H9 (cell line): ENCODE data around the gene MBOAT2. TPM values are rescaled to one million over a fixed set of nuclear protein-coding genes. Genes with fewer than 3 reads are reported as not detected.
A peak's percentile ranks its signal among the peaks of the same experiment; 100 is the strongest.

Experiments
- DNase-seq: peaks from one replicate; pipeline ENCODE4 v3.0.0-alpha.2; 2017
- H2AFZ ChIP-seq: one replicate; pipeline ENCODE4 v1.6.1; 2013; ENCODE audit warnings: mild to moderate bottlenecking, low read length, control low read depth, moderate library complexity
- H2AK5ac ChIP-seq: 2 replicates; pipeline ENCODE4 v1.6.1; 2013; ENCODE audit warnings: low read length, control low read depth, mixed read lengths; ENCODE audit not compliant: insufficient read length
- H2BK120ac ChIP-seq: one replicate; pipeline ENCODE4 v1.6.1; 2013; ENCODE audit warnings: low read depth, mild to moderate bottlenecking, low read length, control low read depth, inconsistent platforms; ENCODE audit not compliant: poor library complexity, severe bottlenecking
- H2BK12ac ChIP-seq: 2 replicates; pipeline ENCODE4 v1.6.1; 2013; ENCODE audit warnings: low read length, control low read depth, mixed read lengths, low read depth; ENCODE audit not compliant: insufficient read length
- H2BK15ac ChIP-seq: 2 replicates; pipeline ENCODE4 v1.6.1; 2013; ENCODE audit warnings: low read depth, low read length, control low read depth
- H2BK20ac ChIP-seq: one replicate; pipeline ENCODE4 v1.6.1; 2013; ENCODE audit warnings: low read depth, mild to moderate bottlenecking, low read length, control low read depth, inconsistent platforms; ENCODE audit not compliant: poor library complexity, severe bottlenecking
- H2BK5ac ChIP-seq: 2 replicates; pipeline ENCODE4 v1.6.1; 2013; ENCODE audit warnings: low read length, control low read depth, mixed read lengths; ENCODE audit not compliant: insufficient read length
- H3K14ac ChIP-seq: 2 replicates; pipeline ENCODE4 v1.6.1; 2013; ENCODE audit warnings: low read length, control low read depth; ENCODE audit not compliant: insufficient read depth
- H3K18ac ChIP-seq: 2 replicates; pipeline ENCODE4 v1.6.1; 2013; ENCODE audit warnings: low read depth, mild to moderate bottlenecking, mixed read lengths, low read length, control low read depth; ENCODE audit not compliant: insufficient read length
- H3K23ac ChIP-seq: 2 replicates; pipeline ENCODE4 v1.6.1; 2013; ENCODE audit warnings: low read length, control low read depth, mixed read lengths, low read depth; ENCODE audit not compliant: insufficient read length
- H3K23me2 ChIP-seq: 2 replicates; pipeline ENCODE4 v1.6.1; 2013; ENCODE audit warnings: low read depth, mild to moderate bottlenecking, mixed read lengths, low read length, control low read depth; ENCODE audit not compliant: insufficient read length, poor library complexity, severe bottlenecking
- H3K27ac ChIP-seq: 2 replicates; pipeline ENCODE4 v1.5.1; 2013; ENCODE audit warnings: low read length, control low read depth, mixed read lengths, low read depth; ENCODE audit not compliant: insufficient read length
- H3K27me3 ChIP-seq: 2 replicates; pipeline ENCODE4 v1.6.1; 2013; ENCODE audit warnings: low read length, control low read depth, inconsistent platforms; ENCODE audit not compliant: insufficient read depth
- H3K4ac ChIP-seq: 2 replicates; pipeline ENCODE4 v1.6.1; 2013; ENCODE audit warnings: low read depth, mild to moderate bottlenecking, control low read depth, inconsistent platforms, low read length, moderate library complexity
- H3K4me1 ChIP-seq: 2 replicates; pipeline ENCODE4 v1.6.1; 2013; ENCODE audit warnings: low read length, control low read depth, inconsistent platforms; ENCODE audit not compliant: insufficient read depth
- H3K4me2 ChIP-seq: 2 replicates; pipeline ENCODE4 v1.6.1; 2013; ENCODE audit warnings: low read length, control low read depth, mixed read lengths; ENCODE audit not compliant: insufficient read length, insufficient read depth
- H3K56ac ChIP-seq: 2 replicates; pipeline ENCODE4 v1.6.1; 2013; ENCODE audit warnings: low read depth, mild to moderate bottlenecking, mixed read lengths, low read length, control low read depth; ENCODE audit not compliant: insufficient read length
- H3K79me1 ChIP-seq: 2 replicates; pipeline ENCODE4 v1.6.1; 2013; ENCODE audit warnings: low read depth, mild to moderate bottlenecking, moderate library complexity, low read length, control low read depth, inconsistent platforms; ENCODE audit not compliant: insufficient read depth, poor library complexity, severe bottlenecking
- H3K79me2 ChIP-seq: 2 replicates; pipeline ENCODE4 v1.6.1; 2013; ENCODE audit warnings: low read length, control low read depth, inconsistent platforms; ENCODE audit not compliant: insufficient read depth
- H3K9ac ChIP-seq: 2 replicates; pipeline ENCODE4 v1.6.1; 2013; ENCODE audit warnings: low read length, control low read depth, mixed read lengths; ENCODE audit not compliant: insufficient read length; ENCODE audit errors: extremely low read depth
- H3K9me3 ChIP-seq: one replicate; pipeline ENCODE4 v1.6.1; 2013; ENCODE audit warnings: low read depth, low read length, inconsistent platforms; ENCODE audit not compliant: control insufficient read depth
- H3T11ph ChIP-seq: one replicate; pipeline ENCODE4 v1.6.1; 2013; ENCODE audit warnings: mild to moderate bottlenecking, low read length, control low read depth, inconsistent platforms
- H4K20me1 ChIP-seq: one replicate; pipeline ENCODE4 v1.6.1; 2013; ENCODE audit not compliant: control insufficient read depth, insufficient read length, insufficient read depth
- H4K5ac ChIP-seq: 2 replicates; pipeline ENCODE4 v1.6.1; 2013; ENCODE audit warnings: low read depth, mild to moderate bottlenecking, mixed read lengths, low read length, control low read depth; ENCODE audit not compliant: insufficient read length
- H4K8ac ChIP-seq: replicated peaks from 2 replicates; pipeline ENCODE4 v1.6.1; 2013; ENCODE audit warnings: low read length, control low read depth, mixed read lengths, low read depth; ENCODE audit not compliant: insufficient read length
- H4K91ac ChIP-seq: 2 replicates; pipeline ENCODE4 v1.6.1; 2013; ENCODE audit warnings: low read depth, mild to moderate bottlenecking, moderate library complexity, mixed read lengths, low read length, control low read depth; ENCODE audit not compliant: insufficient read length
- H3K27ac Mint-ChIP-seq, 3 experiments: 2 replicates in 2 of 3; 3 replicates in 1 of 3; pipeline ENCODE4 v1.8.0; 2020 to 2021; ENCODE audit warnings: mixed read lengths in 3 of 3, mild to moderate bottlenecking in 1 of 3, moderate library complexity in 1 of 3
- H3K27me3 Mint-ChIP-seq: 2 replicates; pipeline ENCODE4 v1.8.0; 2021; ENCODE audit warnings: low read depth, mild to moderate bottlenecking, moderate library complexity, mixed read lengths
- H3K36me3 Mint-ChIP-seq, 3 experiments: 2 replicates in 2 of 3; 3 replicates in 1 of 3; pipeline ENCODE4 v1.8.0; 2020 to 2021; ENCODE audit warnings: low read depth in 3 of 3, mixed read lengths in 3 of 3; ENCODE audit not compliant: insufficient read depth in 1 of 3
- H3K4me1 Mint-ChIP-seq, 2 experiments: 2 replicates each; pipeline ENCODE4 v1.8.0; 2020; ENCODE audit warnings: mixed read lengths in 2 of 2
- H3K4me3 Mint-ChIP-seq, 2 experiments: 2 replicates in 1 of 2; 3 replicates in 1 of 2; pipeline ENCODE4 v1.8.0; 2020 to 2021; ENCODE audit warnings: mild to moderate bottlenecking in 2 of 2, mixed read lengths in 2 of 2, moderate library complexity in 1 of 2
- H3K9me3 Mint-ChIP-seq, 2 experiments: 2 replicates in 1 of 2; 3 replicates in 1 of 2; pipeline ENCODE4 v1.8.0; 2020; ENCODE audit warnings: mild to moderate bottlenecking in 2 of 2, mixed read lengths in 2 of 2, moderate library complexity in 1 of 2
- WGBS: extraction: QIAGEN DNeasy Blood & Tissue Kit; methylation state at CpG from one replicate; pipeline ENCODE4 v1.1.7; 2013; ENCODE audit warnings: missing lambda C conversion rate, low lambda C conversion rate, mixed read lengths; ENCODE audit not compliant: insufficient read length; ENCODE audit errors: extremely low coverage; 5-methylcytosine and 5-hydroxymethylcytosine counted together
- total RNA-seq: library from RNA; stranded (reverse); gene quantifications from 2 replicates; pipeline ENCODE4 v1.2.1, GENCODE V29; 2021
- TF ChIP-seq, protein P1 (sequence below): fragments of 200-600 bp; sonication (generic); conservative IDR thresholded peaks from 3 replicates; pipeline ENCODE4 v1.8.0; 2021; ENCODE audit warnings: antibody characterized with exemption, mild to moderate bottlenecking

Gene MBOAT2
- total RNA-seq, 1 experiment from 2014 or later = 20.2 TPM

DNA sequence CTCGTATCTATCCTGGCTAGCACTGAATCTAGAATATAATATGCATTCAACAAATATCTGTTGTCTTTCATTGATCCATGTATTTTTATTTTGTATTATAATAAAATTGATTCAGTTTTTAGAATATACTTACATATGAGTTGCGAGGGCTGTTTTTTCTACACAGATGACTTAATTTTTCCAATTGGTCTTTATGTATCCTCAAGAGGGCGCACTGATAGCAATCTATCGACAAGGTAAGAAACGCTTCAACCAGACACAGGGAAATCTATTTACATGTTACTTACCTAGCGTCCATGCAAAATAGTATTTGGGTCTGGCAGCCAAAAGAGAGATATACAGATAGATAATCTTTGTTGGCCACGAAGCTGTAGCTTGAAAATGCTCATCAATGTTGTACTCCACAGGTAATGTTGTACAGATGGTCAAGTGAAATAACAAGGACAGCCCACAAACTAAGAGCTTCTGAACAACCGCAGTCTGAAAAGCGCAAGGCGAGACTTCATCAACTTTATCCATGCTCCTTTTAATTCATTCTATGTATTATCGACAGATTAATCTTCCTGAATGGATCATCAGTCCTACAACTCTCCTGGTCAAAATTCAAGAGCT is 130.6 kb downstream of the MBOAT2 start:
- no peak overlapping the region for H3T11ph ChIP-seq
- H2BK5ac ChIP-seq = no peak overlapping the region
- H3K23me2 ChIP-seq = no peaks in the 10 kb centered on the region
- Mint-ChIP-seq H3K27me3 (no peaks in the 10 kb centered on the region), H3K4me3 (no peak overlapping the region), H3K27ac (no peak overlapping the region), H3K36me3 (peaks cover 2 to 5% (median 3%) of the 10 kb centered on the region in 3 experiments; a peak in 2 of 7 replicates), H3K9me3 (no peaks in the 10 kb centered on the region), H3K4me1 (peaks cover 5 to 7% of the 10 kb centered on the region in 2 experiments)
- H3K27me3 ChIP-seq = no peaks in the 10 kb centered on the region
- H3K9ac ChIP-seq = no peak overlapping the region
- H3K14ac ChIP-seq = no peak overlapping the region
- no peak overlapping the region for H3K23ac ChIP-seq
- H2AK5ac ChIP-seq = no peak overlapping the region
- TF ChIP-seq, protein P1, sequence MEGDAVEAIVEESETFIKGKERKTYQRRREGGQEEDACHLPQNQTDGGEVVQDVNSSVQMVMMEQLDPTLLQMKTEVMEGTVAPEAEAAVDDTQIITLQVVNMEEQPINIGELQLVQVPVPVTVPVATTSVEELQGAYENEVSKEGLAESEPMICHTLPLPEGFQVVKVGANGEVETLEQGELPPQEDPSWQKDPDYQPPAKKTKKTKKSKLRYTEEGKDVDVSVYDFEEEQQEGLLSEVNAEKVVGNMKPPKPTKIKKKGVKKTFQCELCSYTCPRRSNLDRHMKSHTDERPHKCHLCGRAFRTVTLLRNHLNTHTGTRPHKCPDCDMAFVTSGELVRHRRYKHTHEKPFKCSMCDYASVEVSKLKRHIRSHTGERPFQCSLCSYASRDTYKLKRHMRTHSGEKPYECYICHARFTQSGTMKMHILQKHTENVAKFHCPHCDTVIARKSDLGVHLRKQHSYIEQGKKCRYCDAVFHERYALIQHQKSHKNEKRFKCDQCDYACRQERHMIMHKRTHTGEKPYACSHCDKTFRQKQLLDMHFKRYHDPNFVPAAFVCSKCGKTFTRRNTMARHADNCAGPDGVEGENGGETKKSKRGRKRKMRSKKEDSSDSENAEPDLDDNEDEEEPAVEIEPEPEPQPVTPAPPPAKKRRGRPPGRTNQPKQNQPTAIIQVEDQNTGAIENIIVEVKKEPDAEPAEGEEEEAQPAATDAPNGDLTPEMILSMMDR = peak; percentile 77
- no peaks in the 10 kb centered on the region for H3K4me1 ChIP-seq
- no peak overlapping the region for H2BK20ac ChIP-seq
- no peak overlapping the region for H2AFZ ChIP-seq
- no peak overlapping the region for H2BK120ac ChIP-seq
- H3K4ac ChIP-seq = no peak overlapping the region
- no peak overlapping the region for H3K18ac ChIP-seq
- no peaks in the 10 kb centered on the region for H3K79me1 ChIP-seq
- no peaks in the 10 kb centered on the region for H3K79me2 ChIP-seq
- no peak for DNase-seq
- H2BK12ac ChIP-seq = no peak overlapping the region
- no peak overlapping the region for H3K4me2 ChIP-seq
- no peak overlapping the region for H3K56ac ChIP-seq
- no CpG with 5 or more reads among the region's 11 CpGs for WGBS
- H3K27ac ChIP-seq = no peak overlapping the region
- H4K8ac ChIP-seq = no peak overlapping the region
- H4K91ac ChIP-seq = no peak overlapping the region
- H3K9me3 ChIP-seq = no peaks in the 10 kb centered on the region
- no peaks in the 10 kb centered on the region for H4K20me1 ChIP-seq
- H4K5ac ChIP-seq = no peak overlapping the region
- no peak overlapping the region for H2BK15ac ChIP-seq
